HG02885 (cell line): ENCODE results near the gene PLLP.
"Not testable (repeated sequence)": the region's sequence is repeated elsewhere in the genome, so short reads cannot be mapped to it uniquely, and the experiment has no call there.

Source experiments
- ATAC-seq: cut with Tn5 transposase; IDR thresholded peaks from one replicate; pipeline ENCODE4 v1.9.1; 2021; ENCODE audit warnings: mild to moderate bottlenecking; ENCODE audit not compliant: unreplicated experiment, poor library complexity

Gene PLLP

DNA sequence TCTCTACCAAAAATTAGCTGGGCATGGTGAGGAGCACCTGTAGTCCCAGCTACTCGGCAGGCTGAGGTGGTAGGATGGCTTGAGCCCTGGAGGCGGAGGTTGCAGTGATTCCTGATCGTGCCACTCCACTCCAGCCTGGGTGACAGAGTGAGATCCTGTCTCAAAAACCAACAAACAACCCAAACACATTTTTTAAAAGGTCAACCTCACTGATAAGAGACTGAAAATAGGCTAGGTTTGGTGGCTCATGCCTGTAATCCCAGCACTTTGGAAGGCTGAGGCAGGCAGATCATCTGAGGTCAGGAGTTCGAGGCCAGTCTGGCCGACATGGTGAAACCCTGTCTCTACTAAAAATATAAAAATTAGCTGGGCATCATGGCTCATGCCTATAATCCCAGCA is 8.5 kb downstream of the PLLP start:
- ATAC-seq: not testable (repeated sequence)

- ATAC-seq: no peak
Observed at GRCh38 chr16:57273826-57274225, 10.6 kb downstream of the PLLP start.

DNA sequence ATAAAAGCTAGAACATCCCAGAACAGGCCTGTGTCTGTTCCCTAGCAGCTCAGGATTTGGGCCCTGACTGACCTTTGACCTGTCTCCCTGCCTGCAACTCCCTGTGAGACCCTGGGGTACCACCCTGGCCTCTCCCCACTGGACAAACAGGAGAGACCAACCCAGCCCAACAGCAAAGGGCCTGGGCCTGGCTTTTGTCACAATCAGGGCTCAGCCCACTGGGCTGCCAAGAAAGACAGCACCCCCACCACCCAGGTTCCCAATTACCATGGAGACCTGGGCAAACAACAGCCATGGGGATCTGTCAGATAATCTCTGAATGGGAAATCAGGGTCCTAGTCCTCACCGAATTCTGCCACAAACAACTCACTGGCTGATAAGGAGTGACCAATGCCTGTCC is 11.1 kb downstream of the PLLP start:
- ATAC-seq: no peak

GRCh38 chr16:57271867-57272495 is 12.5 kb downstream of the PLLP start:
- no peak for ATAC-seq

GRCh38 chr16:57271063-57271345 is 13.5 kb downstream of the PLLP start:
- ATAC-seq: no peak

DNA sequence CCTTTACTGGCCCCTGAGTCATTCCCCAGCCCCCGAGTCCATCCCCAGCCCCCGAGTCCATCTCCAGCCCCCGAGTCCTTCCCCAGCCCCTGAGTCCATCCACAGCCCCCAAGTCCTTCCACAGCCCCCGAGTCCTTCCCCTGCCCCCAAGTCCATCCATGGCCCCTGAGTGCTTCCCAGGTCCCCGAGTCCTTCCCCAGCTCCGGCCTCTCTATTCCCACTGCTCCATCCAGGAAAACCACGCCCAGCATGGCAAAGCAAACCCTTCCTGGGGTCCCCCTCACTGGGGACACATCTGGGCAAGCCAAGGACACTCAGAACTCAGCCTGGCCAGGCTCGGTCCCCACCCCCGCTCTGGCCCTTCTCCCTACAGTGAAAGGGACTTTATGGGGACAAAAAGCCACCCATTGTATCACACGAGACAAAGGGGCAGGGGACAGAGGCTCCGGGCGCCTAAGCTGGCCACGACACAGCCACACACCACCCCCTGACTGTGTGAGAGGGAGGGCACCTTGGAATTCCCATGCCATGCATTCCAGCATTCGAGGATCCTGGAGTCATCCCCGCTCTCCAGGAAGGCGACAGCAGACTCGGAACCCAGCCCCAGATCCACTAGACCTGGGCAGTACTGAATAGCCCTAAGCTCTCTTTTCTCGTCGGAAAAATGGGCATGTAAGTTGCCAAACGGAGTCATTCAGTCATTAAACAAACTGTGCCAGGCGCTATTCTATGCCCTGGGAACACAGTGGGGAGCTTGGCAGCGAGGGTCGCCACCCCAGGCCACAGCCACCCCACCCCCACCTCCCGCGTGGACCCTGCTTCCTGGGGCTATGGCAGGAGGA is 14.0 kb downstream of the PLLP start:
- no peak for ATAC-seq

GRCh38 chr16:57268804-57269800 is 15.4 kb downstream of the PLLP start:
- no peak for ATAC-seq

DNA sequence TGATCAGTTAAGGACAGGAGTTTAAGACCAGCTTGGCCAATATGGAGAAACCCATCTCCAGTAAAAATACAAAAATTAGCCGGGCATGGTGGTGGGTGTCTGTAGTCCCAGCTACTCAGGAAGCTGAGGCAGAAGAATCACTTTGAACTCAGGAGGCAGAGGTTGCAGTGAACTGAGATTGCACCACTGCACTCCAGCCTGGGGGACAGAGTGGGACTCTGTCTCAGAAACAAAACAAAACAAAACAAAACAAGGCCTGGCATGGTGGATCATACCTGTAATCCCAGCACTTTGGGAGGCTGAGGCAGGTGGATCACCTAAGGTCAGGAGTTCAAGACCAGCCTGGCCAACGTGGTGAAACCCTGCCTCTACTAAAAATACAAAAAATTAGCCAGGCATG is 17.1 kb downstream of the PLLP start:
- ATAC-seq: not testable (repeated sequence)

DNA sequence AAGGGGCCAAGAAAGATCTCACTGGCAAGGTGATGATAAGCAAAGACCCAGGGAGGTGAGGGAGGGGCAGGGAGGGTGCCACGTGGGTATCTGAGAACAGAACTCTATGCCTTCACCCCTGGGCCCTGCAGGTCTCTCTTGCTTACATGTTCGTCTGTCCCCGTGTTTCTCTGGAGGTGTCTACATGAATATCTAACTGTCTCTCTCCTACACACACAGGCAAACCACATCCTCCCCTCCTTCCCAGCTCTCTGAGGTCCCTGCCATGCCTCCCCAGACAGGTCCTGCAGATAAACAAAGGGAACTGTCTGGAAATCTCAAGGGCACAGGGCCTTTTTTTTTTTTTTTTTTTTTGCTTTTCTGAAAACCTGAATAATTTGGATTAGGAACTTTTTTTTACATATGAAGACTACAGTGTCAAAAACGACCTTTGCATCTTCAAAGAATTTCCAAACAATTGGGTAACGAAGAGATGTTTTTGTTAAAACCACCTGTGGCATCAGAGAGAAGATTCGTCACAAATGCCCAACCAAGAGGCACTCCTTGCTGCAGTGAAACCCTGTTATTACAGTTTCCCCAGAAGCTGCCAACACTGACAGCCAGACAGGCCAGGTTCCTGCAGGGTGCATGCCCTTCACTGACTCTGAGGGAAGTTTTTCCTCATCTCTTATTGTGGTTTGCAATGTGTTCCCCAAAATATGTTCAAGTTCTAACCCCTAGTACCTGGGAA is 17.8 kb downstream of the PLLP start:
- ATAC-seq: no peak

DNA sequence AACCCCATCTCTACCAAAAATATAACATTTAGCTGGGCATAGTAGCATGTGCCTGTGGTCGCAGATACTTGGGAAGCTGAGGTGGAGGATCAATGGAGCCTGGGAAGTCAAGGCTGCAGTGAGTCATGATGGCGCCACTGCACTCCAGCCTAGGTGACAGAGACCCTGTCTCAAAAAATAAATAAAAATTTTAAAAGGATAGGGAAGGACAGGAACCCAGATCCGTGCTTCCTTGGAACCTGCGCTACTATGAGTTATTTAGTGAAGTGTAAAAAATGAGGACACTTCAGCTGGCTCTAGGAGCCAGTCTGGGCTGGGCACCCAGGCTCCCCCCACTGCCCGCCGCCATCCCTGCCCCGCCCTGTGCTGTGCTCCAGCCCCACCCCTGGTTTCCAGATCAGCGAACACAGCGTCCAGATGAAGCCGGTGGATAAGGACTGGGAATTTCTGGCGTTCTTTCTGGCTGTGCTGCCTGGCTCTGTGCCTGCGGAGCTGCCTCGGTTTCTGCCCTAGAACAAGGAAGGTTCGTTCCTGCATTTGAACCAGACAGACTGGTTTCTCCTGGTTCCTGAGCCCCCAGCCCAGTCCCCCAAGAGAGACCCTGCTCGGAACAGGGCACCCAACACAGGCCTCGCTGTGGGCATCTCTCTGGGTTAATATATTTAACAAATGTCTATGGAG is 18.5 kb downstream of the PLLP start:
- no peak for ATAC-seq

GRCh38 chr16:57264950-57265371 is 19.5 kb downstream of the PLLP start:
- no peak for ATAC-seq

DNA sequence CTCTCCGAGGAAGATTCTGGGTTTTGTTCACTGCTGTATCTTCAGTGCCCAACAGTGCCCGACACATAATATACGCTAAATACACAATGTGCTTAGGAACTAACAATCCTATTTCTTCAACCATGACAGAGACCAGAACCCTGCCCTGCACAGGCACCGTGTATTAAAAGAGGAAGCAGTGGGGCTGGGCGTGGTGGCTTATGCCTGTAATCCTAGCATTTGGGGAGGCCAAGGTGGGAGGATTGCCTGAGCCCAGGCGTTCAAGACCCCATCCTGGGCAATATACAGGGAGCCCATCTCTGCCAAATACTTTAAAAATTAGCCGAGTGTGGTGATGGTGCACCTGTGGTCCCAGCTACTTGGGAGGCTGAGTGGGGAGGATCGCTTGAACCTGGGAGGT is 20.1 kb downstream of the PLLP start:
- ATAC-seq: no peak

DNA sequence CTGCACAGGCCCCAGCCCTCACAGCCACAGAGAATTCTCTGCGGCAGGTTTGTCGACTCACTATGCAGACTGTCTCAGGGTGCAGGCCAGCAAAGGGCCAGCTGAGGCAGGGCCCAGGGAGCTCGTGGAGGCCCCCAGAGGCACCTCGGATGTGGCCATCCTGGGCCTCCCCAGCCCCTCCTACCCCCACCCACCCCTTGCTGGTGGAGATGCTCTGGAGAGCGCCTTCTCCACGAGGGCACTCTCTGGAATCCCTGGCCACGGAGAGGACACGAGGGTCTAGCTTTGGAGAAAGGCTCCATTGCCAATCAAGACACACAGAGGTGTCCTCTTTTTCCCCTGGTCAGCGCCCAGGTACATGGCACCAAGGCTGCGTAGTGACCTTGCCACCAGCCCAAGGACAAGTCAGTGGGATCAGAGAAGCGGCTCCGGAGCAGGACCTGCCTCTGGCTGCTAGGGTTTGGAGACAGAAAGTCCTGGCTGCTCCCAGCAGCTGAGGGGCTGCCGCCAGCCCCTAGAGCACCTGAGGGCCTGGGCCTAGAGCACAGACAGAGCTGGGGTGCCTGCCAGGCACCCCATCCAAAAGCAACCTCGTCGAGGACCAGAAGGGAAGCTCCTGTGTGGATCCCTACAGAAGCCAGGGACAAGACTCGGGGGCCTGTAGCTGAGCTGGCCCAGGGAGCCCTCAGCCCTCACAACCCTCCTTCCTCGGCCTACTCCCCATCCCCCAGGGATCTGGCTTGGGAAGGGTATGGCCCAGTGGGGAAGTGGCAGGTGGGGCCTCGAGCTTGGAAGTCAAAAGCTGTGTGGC is 20.7 kb downstream of the PLLP start:
- no peak for ATAC-seq

DNA sequence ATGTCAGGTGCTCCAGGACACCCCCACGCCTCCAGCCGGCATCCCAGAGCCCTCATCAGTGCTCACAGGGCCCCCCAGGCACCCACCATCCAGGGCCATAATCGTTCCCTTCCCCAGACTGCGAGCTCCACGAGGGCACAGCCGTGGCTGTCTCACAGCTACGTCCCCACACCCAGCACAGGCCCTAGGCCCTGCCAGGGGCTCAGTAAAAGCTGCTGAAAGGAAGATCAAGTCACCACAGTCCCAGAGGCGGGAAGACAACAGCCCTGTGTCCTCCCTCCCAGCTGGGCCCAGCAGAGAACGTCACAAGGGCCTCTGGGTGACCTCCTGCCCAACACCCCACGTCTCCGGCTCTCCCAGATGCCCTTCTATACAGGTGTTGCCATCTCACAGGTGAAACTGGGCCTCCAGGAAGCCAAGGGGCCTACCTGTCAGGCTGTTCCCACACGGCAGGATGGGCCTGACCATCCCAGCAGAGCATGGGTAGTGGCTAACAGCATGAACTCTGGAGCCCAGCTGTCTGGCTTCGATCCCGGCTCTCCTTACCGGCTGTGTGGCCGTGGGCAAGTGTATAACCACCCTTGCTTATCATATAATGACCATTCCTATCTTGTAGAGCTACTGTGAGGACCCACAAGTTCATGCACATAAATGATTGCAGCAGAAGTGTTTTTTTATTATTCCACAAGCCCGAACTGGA is 21.5 kb downstream of the PLLP start:
- ATAC-seq: no peak

DNA sequence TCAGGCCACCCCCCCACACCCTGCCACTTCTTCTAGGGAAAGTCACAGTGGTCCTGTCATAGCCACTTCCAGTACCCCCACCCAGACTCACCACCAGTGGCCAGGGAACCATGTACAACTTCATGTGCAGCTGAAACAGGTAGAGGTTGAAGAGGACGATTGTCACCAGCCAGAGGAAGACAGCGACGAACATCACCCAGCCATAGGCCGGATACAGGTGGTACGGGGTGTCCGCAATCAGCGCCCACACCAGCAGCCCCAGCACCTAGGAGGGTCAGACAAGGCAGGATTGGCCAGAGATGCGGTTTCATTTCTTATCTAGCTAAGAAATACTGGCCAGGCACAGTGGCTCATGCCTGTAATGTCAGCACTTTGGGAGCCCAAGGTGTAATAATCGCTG is 22.7 kb downstream of the PLLP start:
- ATAC-seq: no peak

- peak; percentile 66 for ATAC-seq
Observed at GRCh38 chr16:57260294-57260929, 24.1 kb downstream of the PLLP start.

- no peak for ATAC-seq
Observed at GRCh38 chr16:57258910-57259475, 25.5 kb downstream of the PLLP start.
